Stimulated activated CD4-positive, alpha-beta T cell treated with anti-CD3 and anti-CD28 coated beads, Interleukin-15, amount 100 ng/mL, for 48 hours (primary cell): ENCODE measurements around the gene NSD2.
"Not testable (repeated sequence)": the region's sequence is repeated elsewhere in the genome, so short reads cannot be mapped to it uniquely, and the experiment has no call there.

Source experiments
- DNase-seq, 2 donors: peaks; one replicate each; pipeline ENCODE4 v3.0.0-alpha.2; 2020; ENCODE audit warnings: low read depth in 2 of 2

The NSD2 gene

DNA sequence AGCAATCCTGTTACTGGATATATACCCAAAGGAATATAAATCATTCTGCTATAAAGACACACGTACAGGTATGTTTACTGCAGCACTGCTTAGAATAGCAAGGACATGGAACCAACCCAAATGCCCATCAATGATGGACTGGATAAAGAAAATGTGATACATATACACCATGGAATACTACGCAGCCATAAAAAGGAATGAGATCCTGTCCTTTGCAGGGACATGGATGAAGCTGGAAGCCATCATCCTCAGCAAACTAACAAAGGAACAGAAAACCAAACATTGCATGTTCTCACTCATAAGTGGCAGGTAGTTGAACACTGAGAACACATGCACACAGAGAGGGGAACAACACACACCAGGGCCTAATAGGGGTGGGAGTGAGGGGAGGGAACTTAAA is 132.2 kb downstream of the NSD2 start:
- DNase-seq = not testable (repeated sequence)

DNA sequence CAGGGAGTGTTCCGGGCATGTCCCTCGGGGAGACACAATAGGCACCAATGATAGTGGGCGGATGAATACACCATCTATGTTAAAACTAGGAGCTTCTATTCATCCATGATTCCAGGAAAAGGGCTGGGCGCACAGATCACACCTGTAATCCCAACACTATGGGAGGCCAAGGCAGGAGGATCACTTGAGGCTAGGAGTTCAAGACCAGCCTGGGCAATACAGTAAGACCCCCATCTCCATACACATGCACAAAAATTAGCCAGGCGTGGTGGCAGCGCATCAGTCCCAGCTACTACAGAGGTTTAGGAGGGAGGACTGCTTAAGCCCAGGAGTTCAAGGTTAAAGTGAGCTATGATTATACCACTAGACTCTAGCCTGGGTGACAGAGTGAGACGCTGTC is 135.2 kb downstream of the NSD2 start:
- no peak for DNase-seq

DNA sequence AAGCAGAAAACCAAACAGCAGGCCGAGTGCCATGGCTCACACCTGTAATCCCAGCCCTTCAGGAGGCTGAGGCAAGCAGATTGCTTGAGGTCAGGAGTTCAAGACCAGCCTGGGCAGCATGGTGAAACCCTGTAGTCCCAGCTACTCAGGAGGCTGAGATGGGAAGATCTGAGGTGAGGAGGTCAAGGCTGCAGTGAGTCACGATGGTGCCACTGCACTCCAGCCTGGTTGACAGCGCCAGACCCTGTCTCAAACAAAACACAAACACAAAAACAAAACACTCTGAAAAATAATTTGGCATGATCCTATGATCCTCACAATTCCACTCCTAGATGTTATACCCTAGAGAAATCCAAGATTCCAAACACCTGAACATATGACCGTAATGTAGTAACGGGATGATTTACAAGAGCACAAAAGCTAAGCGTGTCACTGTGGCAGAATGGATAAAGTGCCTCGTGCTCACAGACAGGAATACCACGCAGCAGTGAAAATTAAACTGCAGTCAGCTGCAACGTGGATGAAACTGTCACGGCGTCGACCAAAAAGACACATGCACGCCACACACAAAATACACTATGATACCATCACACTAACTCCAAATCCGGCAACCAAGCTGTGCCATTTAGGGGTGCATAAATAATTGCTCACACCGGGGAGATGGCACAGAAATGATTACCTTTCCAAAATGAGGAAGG is 135.9 kb downstream of the NSD2 start:
- no peak for DNase-seq

DNA sequence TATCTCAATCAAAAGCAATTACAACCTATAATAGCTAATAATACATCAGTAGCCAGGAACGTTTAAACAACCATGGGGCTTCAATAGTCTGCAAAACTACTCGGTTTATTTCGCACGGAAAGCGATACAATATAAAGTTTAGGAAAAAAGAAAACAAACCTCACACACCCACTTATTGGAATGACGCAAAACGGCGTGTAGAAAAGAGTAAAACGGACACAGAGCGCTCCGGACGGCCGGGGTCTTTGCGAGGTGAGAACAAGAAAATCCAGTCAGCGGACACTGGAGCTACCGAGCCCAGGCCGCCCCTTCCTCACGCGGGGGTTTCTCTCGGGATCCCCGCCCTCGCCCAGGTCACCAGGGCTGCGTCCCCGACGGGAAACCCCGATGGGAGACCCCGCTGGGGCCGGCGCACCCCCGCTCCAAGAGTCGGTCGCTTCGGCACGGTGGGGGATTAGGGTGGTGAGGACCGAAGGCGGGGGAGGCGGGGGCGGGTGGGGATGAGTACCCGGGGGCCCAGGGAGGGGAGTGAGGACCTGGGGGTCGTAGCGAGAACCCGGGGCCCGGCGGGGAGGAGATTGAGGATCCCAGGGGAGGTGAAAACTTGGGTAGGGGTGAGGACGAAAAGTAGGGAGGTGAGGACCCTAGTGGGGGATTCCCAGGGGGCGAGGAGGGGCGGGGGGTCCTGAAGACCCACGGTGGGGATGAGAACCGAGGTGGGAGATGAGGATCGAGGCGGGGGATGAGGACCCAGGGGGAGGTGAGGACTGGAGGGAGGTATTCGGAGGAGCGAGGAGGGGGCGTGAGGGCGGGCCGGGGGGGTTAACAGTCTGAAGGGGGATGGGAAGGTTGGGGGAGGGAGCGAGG is 136.8 kb downstream of the NSD2 start:
- no peak for DNase-seq

DNA sequence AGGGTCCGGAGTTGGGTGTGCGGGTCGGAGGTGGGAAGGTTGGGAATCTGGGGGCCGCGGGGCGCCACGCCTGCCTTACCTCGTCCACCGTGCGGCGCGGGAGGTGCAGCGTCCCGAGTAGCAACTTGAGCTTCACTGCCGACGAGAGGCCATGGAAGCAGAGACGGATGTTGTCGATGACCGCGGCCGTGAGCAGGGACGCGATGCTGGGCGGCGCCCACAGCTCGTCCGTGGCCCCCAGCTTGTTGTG is 137.4 kb downstream of the NSD2 start:
- DNase-seq = no peak

DNA sequence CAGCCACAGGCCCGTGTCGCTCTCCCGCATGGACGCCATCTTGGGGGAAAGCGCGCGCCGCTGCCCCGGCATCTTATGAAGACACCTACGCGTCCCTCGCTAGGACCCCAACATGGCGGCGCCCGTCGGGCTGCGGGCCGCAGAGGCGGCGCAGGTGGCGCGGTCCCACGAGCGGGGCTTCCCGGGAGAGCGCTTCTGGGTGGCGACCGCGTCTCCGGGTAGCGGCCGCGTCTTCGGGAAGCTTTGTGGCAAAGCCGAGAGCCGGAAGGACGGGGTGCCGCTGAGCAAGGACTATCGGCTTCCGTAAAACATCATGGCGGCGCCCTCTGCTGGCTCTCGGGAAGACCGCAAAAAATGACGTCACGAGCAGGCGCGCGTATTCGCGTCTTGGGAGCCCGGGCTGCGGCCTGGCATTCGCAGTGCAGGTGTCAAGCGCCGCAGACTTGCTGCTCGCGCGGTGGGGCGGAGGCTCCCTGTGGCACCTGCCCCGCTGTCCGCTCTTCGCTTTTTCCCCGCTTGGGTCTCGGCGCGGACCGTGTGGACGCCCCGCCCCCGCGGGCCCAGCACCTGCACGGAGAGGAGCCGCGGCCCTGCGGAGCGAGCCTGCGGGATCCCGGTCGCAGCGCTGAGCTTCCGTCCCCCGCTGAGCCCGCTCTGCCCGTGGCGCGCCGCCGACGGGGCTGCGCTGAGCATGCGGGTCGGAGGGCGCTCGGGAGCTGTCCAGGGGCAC is 137.9 kb downstream of the NSD2 start, which contains the start of gene NELFA:
TSS of gene NELFA (minus strand) at position 54 of the 730 bp plus-strand sequence. CDS start at position 39, 15 bp downstream.
- DNase-seq = peak; percentile 91

DNA sequence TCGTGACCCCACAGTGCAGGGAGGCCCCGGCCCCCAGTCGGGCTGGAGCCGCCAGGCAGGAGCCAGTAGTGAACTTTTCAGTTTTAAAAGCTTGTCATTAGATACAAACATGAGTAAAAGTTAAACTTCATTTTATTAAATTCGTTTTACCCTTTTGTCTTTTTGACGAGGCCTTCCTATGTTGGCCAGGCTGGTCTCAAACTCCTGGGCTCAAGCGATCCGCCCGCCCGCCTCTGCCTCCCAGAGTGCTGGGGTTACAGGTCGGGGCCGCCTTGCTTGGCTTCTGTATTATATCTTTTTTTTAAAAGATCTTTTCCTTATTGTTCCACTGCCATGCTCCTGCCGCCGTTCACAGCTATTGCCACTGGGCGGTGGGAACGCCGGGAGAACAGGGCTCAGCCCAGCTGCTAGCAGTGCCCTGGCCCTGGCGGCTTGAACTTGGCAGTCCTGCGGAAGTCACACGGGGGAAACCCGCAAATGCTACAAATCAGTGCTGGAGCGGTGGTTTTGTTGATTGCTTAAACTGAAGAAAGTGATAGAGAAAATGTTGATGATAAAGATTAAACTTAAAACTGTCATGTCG is 138.5 kb downstream of the NSD2 start:
- peak in 1 of 2 donors; percentile 22 for DNase-seq

DNA sequence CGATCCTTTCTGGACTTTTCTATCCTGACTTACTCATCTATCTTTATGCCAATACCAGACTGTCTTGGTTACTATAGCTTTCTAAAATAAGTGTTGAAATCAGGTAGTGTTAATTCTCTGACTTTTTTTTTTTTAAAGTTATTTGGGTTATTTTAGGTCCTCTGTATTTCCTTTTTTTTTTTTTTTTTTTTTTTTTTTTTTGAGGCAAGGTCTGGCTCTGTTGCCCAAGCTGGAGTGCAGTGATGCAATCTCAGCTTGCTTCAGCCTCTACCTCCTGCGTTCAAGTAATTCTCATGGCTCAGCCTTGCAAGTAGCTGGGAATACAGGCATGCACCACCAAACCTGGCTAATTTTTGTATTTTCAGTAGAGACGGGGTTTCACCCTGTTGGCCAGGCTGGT is 140.4 kb downstream of the NSD2 start:
- no peak for DNase-seq

DNA sequence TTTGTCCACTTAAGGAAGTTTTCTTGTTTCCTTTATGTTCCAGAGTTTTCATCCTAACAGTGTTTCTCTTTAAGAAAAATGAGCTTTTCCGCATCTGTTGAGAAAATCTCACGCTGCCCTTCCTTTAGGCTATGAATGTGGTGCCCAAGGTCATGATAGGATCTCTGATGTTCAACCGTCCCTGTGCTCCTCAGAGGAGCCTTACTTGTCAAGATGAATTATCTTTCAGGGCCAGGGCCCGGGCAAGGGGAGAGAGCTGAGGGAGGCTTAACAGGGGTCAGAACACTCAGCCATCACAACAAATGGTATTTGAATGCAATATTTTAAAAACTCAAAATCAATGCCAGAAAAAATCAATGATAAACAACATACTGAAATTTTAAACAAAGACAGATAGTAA is 143.8 kb downstream of the NSD2 start:
- DNase-seq = no peak

DNA sequence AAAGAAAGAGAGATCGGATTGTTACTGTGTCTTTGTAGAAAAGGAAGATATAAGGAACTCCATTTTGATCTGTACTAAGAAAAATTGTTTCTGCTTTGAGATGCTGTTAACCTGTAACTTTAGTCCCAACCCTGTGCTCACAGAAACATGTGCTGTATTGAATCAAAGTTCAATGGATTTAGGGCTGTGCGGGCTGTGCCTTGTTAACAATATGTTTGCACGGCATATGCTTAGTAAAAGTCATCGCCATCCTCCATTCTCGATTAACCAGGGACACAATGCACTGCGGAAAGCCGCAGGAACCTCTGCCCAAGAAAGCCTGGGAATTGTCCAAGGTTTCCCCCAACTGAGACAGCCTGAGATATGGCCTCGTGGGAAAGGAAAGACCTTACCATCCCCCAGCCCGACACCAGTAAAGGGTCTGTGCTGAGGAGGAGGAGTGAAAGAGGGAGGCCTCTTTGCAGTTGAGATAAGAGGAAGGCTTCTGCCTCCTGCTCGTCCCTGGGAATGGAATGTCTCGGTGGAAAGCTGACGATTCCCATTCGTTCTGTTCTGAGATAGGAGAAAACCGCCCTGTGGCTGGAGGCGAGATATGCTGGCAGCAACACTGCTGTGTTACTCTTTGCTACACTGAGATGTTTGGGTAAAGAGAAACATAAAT is 150.3 kb downstream of the NSD2 start:
- not testable (repeated sequence) for DNase-seq

DNA sequence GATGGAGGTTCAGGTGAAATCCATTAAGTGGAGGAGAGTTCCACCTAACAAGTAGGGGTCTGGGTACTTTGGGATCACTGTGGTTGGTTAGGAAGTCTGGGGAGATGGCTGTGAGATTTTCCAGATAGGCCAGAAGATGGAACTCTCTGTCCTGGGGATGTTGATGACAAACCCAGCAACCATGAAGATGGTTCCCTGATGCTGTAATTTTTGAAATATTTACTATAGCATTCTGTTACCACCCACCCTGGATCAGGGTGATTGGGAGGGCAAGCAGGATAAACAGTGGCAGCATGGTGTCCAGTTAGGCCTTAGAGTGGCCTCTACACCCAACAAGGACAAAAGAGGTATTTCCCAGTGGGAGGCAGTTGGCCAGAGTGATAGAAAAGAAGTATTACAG is 153.5 kb downstream of the NSD2 start:
- DNase-seq = no peak

DNA sequence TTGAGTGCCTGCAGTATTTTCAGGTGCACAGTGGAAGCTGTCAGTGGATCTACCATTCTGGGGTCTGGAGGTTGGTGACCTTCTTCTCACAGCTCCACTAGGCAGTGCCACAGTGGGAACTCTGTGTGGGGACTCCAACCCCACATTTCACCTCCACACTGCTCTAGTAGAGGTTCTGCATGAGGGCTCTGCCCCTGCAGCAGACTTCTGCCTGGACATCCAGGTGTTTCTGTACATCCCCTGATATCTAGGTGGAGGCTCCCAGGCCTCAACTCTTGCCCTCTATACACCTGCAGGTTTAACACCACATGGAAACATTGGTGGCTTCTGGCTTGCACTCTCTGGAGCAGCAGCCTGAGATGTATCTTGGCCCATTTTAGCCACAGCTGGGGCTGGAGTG is 154.6 kb downstream of the NSD2 start:
- DNase-seq = no peak

DNA sequence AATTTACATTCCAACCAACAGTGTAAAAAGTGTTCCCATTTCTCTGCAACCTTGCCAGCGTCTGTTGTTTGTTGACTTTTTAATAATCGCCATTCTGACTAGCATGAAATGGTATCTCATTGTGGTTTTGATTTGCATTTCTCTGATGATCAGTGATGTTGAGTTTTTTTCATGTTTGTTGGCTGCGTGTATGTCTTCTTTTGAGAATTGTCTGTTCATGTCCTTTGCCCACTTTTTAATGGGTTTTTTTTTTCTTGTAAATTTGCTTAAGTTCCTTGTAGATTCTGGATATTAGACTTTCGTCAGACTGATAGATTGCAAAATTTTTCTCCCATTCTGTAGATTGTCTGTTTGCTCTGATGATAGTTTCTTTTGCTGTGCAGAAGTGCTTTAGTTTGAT is 155.9 kb downstream of the NSD2 start:
- DNase-seq = not testable (repeated sequence)

DNA sequence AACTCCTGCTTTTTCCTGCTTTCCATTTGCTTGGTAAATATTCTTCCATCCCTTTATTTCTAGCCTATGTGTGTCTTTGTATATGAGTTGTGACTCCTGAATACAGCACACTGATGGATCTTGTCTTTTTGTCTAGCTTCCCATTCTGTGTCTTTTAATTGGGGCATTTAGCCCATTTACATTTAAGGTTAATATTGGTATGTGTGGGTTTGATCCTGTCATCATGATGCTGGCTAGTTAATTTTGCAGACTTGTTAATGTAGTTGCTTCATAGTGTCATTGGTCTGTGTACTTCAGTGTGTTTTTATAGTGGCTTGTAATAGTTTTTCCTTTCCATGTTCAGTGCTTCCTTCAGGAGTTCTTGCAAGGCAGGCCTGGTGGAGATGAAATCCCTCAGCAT is 160.0 kb downstream of the NSD2 start:
- not testable (repeated sequence) for DNase-seq
